Progenitor cell of endocrine pancreas (in vitro differentiated cells): ENCODE results near the gene MAB21L4. TPM values are rescaled to one million over a fixed set of nuclear protein-coding genes. Genes with fewer than 3 reads are reported as not detected.

Experiments
- DNase-seq: peaks from one replicate; pipeline ENCODE4 v3.0.0; 2021; ENCODE audit warnings: low spot score; ENCODE audit not compliant: unreplicated experiment
- H3K27ac Mint-ChIP-seq: 2 replicates; pipeline ENCODE4 v1.8.0; 2021; ENCODE audit warnings: mild to moderate bottlenecking, moderate library complexity, mixed read lengths
- H3K27me3 Mint-ChIP-seq: 2 replicates; pipeline ENCODE4 v1.8.0; 2021; ENCODE audit warnings: mixed read lengths
- H3K36me3 Mint-ChIP-seq: 2 replicates; pipeline ENCODE4 v1.8.0; 2022; ENCODE audit warnings: mixed read lengths; ENCODE audit not compliant: insufficient read depth
- H3K4me1 Mint-ChIP-seq: 2 replicates; pipeline ENCODE4 v1.8.0; 2021; ENCODE audit warnings: low read depth, mixed read lengths
- H3K4me3 Mint-ChIP-seq: 2 replicates; pipeline ENCODE4 v1.8.0; 2021; ENCODE audit warnings: low read depth, mild to moderate bottlenecking, moderate library complexity, mixed read lengths
- H3K9me3 Mint-ChIP-seq: 2 replicates; pipeline ENCODE4 v1.8.0; 2021; ENCODE audit warnings: low read depth, mixed read lengths
- CTCF ChIP-seq: fragments of 200-600 bp; sonication (generic); IDR thresholded peaks from one replicate; pipeline ENCODE4 v1.5.0; 2021; ENCODE audit warnings: antibody characterized with exemption, mild to moderate bottlenecking; ENCODE audit not compliant: unreplicated experiment
- total RNA-seq: library from RNA; stranded (reverse); gene quantifications from 2 replicates; pipeline ENCODE4 v1.2.1, GENCODE V29; 2021

Gene MAB21L4
- total RNA-seq, 1 donor from 2014 or later = 9.7 TPM

GRCh38 chr2:240905176-240905781 is 9.3 kb upstream of the MAB21L4 start:
- Mint-ChIP-seq H3K9me3 (peaks cover 6% of the 10 kb centered on the region), H3K36me3 (no peaks in the 10 kb centered on the region), H3K27ac (no peak overlapping the region)

GRCh38 chr2:240904216-240905175 is 8.5 kb upstream of the MAB21L4 start:
- Mint-ChIP-seq H3K36me3 (no peaks in the 10 kb centered on the region), H3K27ac (no peak overlapping the region), H3K4me1 (peaks cover 8% of the 10 kb centered on the region), H3K27me3 (peaks cover 5% of the 10 kb centered on the region), H3K9me3 (peaks cover 6% of the 10 kb centered on the region), H3K4me3 (no peak overlapping the region)
- TF ChIP-seq CTCF = no peak
- no peak for DNase-seq

More at GRCh38 chr2:240905176-240905781, 9.3 kb upstream of the MAB21L4 start:
- H3K27me3 Mint-ChIP-seq = peaks cover 6% of the 10 kb centered on the region
- no peak for TF ChIP-seq CTCF
- no peak overlapping the region for H3K4me3 Mint-ChIP-seq
- peaks cover 8% of the 10 kb centered on the region for H3K4me1 Mint-ChIP-seq
- no peak for DNase-seq

- DNase-seq = no peak
- no peaks in the 10 kb centered on the region for H3K36me3 Mint-ChIP-seq
- H3K4me3 Mint-ChIP-seq = no peak overlapping the region
- peaks cover 6% of the 10 kb centered on the region for H3K9me3 Mint-ChIP-seq
- no peak for TF ChIP-seq CTCF
- peaks cover 8% of the 10 kb centered on the region for H3K4me1 Mint-ChIP-seq
- H3K27ac Mint-ChIP-seq = no peak overlapping the region
- H3K27me3 Mint-ChIP-seq = peaks cover 5% of the 10 kb centered on the region
Measured at GRCh38 chr2:240903191-240904060, 7.5 kb upstream of the MAB21L4 start.

GRCh38 chr2:240902615-240903041 is 6.7 kb upstream of the MAB21L4 start:
- H3K36me3 Mint-ChIP-seq = no peaks in the 10 kb centered on the region
- H3K4me3 Mint-ChIP-seq = no peak overlapping the region
- H3K27ac Mint-ChIP-seq = peak overlapping the region; percentile 41
- no peak for TF ChIP-seq CTCF
- H3K27me3 Mint-ChIP-seq = peaks cover 5% of the 10 kb centered on the region
- peaks cover 9% of the 10 kb centered on the region for H3K4me1 Mint-ChIP-seq
- DNase-seq = no peak
- peaks cover 6% of the 10 kb centered on the region for H3K9me3 Mint-ChIP-seq
